Fibroblast of villous mesenchyme (primary cell): Measurements from ENCODE around the gene ZEB2. TPM values are rescaled to one million over a fixed set of nuclear protein-coding genes. Genes with fewer than 3 reads are reported as not detected.

Experiments
- DNase-seq: peaks from one replicate; pipeline ENCODE4 v3.0.0-alpha.2; 2010; ENCODE audit warnings: low read depth
- H3K4me3 ChIP-seq: 2 replicates; pipeline ENCODE4 v1.5.1; 2011; ENCODE audit warnings: low read depth, mild to moderate bottlenecking, low read length
- total RNA-seq: library from RNA; depleted of rRNA; stranded (reverse); fragments of >200 nt; gene quantifications from 2 replicates; pipeline ENCODE4 v1.2.3, GENCODE V29; 2012
- TF ChIP-seq, protein P1 (sequence below): IDR thresholded peaks from 2 replicates; pipeline ENCODE4 v1.5.1; 2012; ENCODE audit warnings: low read depth, mild to moderate bottlenecking, low read length; ENCODE audit not compliant: insufficient read depth

Gene ZEB2
- total RNA-seq, 1 donor = 50.1 TPM

DNA sequence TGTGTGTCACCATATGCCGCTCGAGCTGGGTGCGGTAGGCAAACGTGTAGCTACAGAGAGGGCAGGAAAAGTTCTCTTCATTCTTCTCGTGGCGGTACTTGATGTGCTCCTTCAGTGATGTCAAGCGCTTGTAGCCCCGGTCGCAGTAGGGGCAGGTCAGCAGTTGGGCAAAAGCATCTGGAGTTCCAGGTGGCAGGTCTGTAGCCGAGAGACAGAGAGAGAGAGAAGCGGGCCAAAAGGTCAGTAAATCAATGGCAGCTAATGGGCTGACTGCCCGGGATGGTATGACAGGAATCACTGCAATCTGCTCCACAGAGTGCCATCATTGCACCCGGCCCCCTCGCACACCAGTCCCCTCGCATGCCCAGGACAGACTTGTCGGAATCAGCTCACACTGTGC lies 116.0 kb downstream of the ZEB2 start:
- no peak for DNase-seq
- no peak overlapping the region for H3K4me3 ChIP-seq
- TF ChIP-seq, protein P1, sequence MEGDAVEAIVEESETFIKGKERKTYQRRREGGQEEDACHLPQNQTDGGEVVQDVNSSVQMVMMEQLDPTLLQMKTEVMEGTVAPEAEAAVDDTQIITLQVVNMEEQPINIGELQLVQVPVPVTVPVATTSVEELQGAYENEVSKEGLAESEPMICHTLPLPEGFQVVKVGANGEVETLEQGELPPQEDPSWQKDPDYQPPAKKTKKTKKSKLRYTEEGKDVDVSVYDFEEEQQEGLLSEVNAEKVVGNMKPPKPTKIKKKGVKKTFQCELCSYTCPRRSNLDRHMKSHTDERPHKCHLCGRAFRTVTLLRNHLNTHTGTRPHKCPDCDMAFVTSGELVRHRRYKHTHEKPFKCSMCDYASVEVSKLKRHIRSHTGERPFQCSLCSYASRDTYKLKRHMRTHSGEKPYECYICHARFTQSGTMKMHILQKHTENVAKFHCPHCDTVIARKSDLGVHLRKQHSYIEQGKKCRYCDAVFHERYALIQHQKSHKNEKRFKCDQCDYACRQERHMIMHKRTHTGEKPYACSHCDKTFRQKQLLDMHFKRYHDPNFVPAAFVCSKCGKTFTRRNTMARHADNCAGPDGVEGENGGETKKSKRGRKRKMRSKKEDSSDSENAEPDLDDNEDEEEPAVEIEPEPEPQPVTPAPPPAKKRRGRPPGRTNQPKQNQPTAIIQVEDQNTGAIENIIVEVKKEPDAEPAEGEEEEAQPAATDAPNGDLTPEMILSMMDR = no peak

DNA sequence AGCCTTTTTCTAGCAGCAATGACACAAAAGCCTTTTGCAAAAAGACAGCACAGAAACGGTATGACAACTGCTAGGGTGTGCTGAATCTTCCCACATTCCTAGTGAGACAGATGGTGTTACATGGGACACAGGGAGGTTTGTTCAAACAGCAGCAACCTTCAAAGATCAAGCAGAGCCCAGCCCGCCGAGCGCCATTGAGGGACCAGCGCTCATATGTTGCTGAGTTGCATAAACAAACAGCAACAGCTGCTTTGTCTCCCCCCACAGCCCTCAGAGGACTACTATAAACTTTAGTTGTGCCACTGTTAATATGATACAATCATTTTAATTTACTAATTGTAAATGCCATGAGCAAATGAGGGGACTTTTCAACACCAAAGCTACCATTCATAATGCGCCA lies 117.7 kb downstream of the ZEB2 start:
- peak; percentile 66 for DNase-seq
- no peak overlapping the region for H3K4me3 ChIP-seq
- TF ChIP-seq, protein P1 = no peak

- TF ChIP-seq, protein P1 = no peak
- H3K4me3 ChIP-seq = no peak overlapping the region
Observed at GRCh38 chr2:144401036-144401435, 118.9 kb downstream of the ZEB2 start.

DNA sequence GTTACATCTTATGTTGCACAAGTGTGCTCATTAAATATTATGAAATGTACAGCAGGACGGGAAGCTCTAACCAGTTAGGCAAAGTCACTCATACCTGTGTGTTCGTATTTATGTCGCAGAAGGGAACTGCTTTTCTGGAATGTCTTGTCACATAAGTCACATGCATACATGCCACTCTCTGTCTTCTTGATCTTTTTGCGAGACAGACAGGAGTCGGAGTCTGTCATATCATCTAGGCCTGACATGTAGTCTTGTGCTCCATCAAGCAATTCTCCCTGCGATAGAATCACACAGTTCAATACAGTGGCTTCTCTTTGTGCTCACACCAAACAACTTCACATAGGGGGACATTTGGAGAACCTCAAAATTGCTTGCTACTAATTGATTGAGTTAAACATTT lies 123.6 kb downstream of the ZEB2 start:
- no peak overlapping the region for H3K4me3 ChIP-seq
- DNase-seq = no peak
- TF ChIP-seq, protein P1 = no peak

More at GRCh38 chr2:144401036-144401435, 118.9 kb downstream of the ZEB2 start:
- DNase-seq = no peak

GRCh38 chr2:144390424-144391020 lies 129.4 kb downstream of the ZEB2 start:
- no peak for DNase-seq
- TF ChIP-seq, protein P1 = no peak
- no peak overlapping the region for H3K4me3 ChIP-seq

DNA sequence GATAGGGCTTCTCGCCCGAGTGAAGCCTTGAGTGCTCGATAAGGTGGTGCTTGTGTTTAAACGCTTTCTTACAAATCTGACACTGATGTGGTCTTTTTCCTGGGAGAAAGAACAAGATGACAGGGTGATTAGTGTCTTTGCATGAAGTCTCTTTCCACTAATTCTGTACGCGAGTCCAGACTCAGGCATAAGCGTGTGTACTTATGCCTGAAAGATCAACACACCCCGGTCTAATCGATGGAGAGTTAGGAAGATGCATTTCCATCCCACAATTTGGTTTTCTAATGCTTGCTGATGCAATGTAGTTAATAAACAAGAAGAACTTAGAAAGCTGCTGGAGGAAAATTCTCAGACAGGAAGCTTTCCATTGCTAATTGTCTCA lies 130.0 kb downstream of the ZEB2 start:
- TF ChIP-seq, protein P1 = no peak
- H3K4me3 ChIP-seq = no peak overlapping the region
- no peak for DNase-seq

- TF ChIP-seq, protein P1 = no peak
- no peak overlapping the region for H3K4me3 ChIP-seq
- DNase-seq = no peak
Observed at GRCh38 chr2:144389151-144389929, 130.6 kb downstream of the ZEB2 start.
